ENCODE results near the gene TYSND1. TPM values are rescaled to one million over a fixed set of nuclear protein-coding genes. Genes with fewer than 3 reads are reported as not detected.

Gene TYSND1
- total and polyA plus RNA-seq, 5 donors: 3.9 to 6.4 (median 4.7) TPM

DNA sequence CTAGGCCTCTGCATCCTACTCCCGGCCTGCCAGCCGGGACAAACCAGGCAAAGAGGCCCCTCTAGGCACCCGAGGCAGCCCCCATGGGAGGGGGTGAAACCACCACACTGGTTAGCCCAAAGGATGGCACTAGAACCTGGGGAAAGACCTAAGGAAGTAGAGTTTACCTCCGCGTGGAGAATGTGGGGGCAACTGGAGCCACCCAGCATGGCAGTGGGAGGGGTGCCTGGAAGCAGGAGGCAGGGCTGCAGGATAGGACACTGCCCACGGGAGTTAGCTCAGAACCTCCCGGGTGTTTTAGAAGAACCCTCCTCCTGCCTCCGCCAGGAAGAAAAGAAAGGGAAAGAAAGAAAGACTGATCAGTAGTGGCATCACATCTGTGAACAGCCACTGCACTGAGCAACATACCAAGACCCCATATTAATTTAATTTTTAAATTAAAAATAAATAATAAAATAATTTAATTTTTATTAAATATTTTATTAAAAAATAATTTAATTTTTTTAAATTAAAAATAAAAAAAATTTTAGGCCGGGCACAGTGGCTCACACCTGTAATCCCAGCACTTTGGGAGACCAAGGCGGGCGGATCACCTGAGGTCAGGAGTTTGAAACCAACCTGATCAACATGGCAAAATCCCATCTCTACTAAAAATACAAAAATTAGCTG is 25.1 kb downstream of the TYSND1 start:
- ATAC-seq (no peak), DNase-seq (no peak)
- Histone ChIP-seq H3K27ac (ENCODE audit: low read length) (no peak overlapping the region), H3K9me3 (ENCODE audit: control insufficient read depth, low read length) (no peaks in the 10 kb centered on the region), H3K27me3 (ENCODE audit: control insufficient read depth, insufficient read depth) (no peaks in the 10 kb centered on the region), H3K4me3 (ENCODE audit: low read length) (no peak overlapping the region), H3K4me1 (ENCODE audit: control insufficient read depth, insufficient read depth, low read length) (no peaks in the 10 kb centered on the region)
- intact Hi-C loops (cut with DNase I): no loop called here
- 93% methylated on average over 11 of the region's 11 CpGs for WGBS

DNA sequence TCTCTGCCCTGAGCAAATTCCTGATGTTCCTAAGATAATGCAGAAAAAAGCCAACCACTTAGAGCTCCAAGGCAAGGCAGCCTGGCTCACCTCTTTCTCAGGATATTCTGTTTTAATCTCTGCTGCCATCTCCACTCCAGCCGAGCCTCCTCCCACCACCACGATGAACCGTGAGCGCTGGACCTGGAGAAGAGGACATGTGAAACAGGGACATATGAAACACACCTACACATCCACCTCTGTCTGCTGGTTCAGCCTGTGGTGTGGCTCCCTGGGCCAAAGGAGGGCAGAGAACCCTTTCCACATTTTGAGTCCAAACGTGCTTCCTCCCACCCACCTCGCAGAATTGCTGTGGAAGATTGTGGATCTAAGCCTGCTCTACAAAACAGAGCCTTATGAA is 26.1 kb downstream of the TYSND1 start:
- no peak overlapping the region for H3K4me3 ChIP-seq (ENCODE audit: low read length)
- ATAC-seq: no peak
- no peaks in the 10 kb centered on the region for H3K4me1 ChIP-seq (ENCODE audit: control insufficient read depth, insufficient read depth, low read length)
- no peak for DNase-seq
- 88% methylated on average over 6 of the region's 6 CpGs for WGBS
- intact Hi-C loops (cut with DNase I): no loop called here
- H3K27me3 ChIP-seq (ENCODE audit: control insufficient read depth, insufficient read depth): no peaks in the 10 kb centered on the region
- H3K9me3 ChIP-seq (ENCODE audit: control insufficient read depth, low read length): no peaks in the 10 kb centered on the region
- H3K27ac ChIP-seq (ENCODE audit: low read length): no peak overlapping the region

DNA sequence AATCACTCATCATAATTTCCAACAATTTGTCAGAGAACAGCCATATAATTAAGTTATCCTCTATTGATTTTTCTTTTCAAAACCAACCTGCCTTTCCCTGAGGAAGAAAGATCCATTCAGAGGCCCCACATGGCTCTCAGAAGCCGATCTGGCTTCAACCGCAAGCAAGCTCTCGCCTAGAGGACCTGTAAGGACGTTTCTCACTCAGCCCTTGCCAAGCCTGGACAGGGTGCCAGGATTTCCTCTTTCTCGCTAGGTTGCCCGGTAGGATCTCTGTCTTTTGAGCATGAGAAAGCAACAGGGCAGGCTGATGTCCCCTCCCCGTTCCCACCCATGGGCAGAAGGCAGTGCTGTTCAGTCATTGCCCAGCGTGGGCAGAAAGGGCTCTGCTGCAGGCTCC is 26.9 kb downstream of the TYSND1 start:
- intact Hi-C loops (cut with DNase I): no loop called here
- Histone ChIP-seq H3K27me3 (ENCODE audit: control insufficient read depth, insufficient read depth) (no peaks in the 10 kb centered on the region), H3K4me3 (ENCODE audit: low read length) (no peak overlapping the region), H3K4me1 (ENCODE audit: control insufficient read depth, insufficient read depth, low read length) (no peaks in the 10 kb centered on the region), H3K27ac (ENCODE audit: low read length) (no peak overlapping the region), H3K9me3 (ENCODE audit: control insufficient read depth, low read length) (no peaks in the 10 kb centered on the region)
- no peak for ATAC-seq
- 76% methylated on average over 8 of the region's 8 CpGs for WGBS
- no peak for DNase-seq

DNA sequence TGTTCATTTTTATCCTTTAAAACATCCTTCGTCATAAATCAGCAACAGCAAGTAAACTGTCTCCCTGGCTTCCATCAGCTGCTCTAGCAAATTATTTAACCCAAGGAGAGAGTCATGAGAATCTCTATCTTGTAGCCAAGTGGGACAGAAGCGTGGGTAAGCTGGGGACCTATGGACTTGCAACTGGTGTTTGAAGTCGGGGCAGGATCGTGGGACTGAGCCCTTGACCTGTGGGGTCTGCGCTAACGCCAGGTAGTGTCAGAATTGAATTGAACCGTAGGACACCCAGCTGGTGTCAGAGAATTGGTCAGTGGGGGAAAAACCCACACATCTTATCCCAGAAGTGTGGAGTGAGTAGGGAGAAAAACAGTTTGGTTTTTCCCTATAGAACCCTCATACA is 27.3 kb downstream of the TYSND1 start:
- no peak for ATAC-seq

DNA sequence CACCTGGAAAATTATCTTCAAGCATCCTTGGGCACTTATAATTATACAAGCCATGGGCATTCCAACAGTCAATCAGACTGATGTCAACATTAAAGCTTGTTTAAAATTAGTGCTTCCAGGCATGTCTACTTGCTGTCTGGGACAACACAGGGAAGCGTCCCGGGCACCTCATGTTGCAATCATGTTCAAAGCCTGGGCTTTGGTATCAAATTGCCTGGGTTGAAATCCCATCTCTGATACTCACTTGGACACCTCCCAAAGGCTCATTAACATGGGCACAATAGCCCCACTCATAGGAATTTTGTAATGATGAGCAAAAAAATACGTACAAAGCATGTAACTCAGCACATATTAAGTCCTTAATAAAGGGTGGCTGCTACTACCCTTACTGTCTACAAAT is 28.3 kb downstream of the TYSND1 start:
- no peak for DNase-seq
- Histone ChIP-seq H3K27me3 (ENCODE audit: control insufficient read depth, insufficient read depth) (no peaks in the 10 kb centered on the region), H3K27ac (ENCODE audit: low read length) (no peak overlapping the region), H3K9me3 (ENCODE audit: control insufficient read depth, low read length) (no peaks in the 10 kb centered on the region), H3K4me1 (ENCODE audit: control insufficient read depth, insufficient read depth, low read length) (no peaks in the 10 kb centered on the region), H3K4me3 (ENCODE audit: low read length) (no peak overlapping the region)
- 81% methylated on average over 3 of the region's 3 CpGs for WGBS
- intact Hi-C loops (cut with DNase I): no loop called here
- ATAC-seq: no peak

More for the DNA sequence above, 27.3 kb downstream of the TYSND1 start:
- Histone ChIP-seq H3K27me3 (ENCODE audit: control insufficient read depth, insufficient read depth) (no peaks in the 10 kb centered on the region), H3K27ac (ENCODE audit: low read length) (no peak overlapping the region), H3K4me3 (ENCODE audit: low read length) (no peak overlapping the region), H3K4me1 (ENCODE audit: control insufficient read depth, insufficient read depth, low read length) (no peaks in the 10 kb centered on the region), H3K9me3 (ENCODE audit: control insufficient read depth, low read length) (no peaks in the 10 kb centered on the region)
- 92% methylated on average over 7 of the region's 7 CpGs for whole genome bisulfite sequencing
- DNase-seq: no peak
- intact Hi-C loops (cut with DNase I): no loop called here

DNA sequence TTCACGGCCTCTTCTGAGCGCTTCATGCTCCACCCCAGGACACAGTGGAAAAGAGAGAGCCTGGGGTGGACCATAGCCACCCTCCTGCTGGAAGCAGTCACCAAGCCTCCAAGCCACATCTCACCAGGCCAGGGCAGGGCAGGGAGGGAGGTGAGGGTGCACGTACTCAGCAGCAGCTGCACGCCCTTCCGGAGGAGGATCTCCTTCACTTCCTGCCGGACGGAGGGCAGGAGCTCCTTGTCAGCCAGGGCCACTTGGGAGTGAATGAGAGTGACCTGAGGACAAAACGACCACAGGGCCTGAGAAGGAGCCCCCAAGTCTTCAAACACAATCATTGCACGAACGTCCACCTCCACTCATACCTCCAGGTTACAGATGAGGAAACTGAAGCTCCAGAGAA is 28.9 kb downstream of the TYSND1 start:
- Histone ChIP-seq H3K27me3 (ENCODE audit: control insufficient read depth, insufficient read depth) (no peaks in the 10 kb centered on the region), H3K4me3 (ENCODE audit: low read length) (no peak overlapping the region), H3K27ac (ENCODE audit: low read length) (no peak overlapping the region), H3K9me3 (ENCODE audit: control insufficient read depth, low read length) (no peaks in the 10 kb centered on the region), H3K4me1 (ENCODE audit: control insufficient read depth, insufficient read depth, low read length) (no peaks in the 10 kb centered on the region)
- intact Hi-C loops (cut with DNase I): no loop called here
- DNase-seq (no peak), ATAC-seq (peak in 1 of 2 donors; percentile 34)
- WGBS: 79% methylated on average over 10 of the region's 10 CpGs

DNA sequence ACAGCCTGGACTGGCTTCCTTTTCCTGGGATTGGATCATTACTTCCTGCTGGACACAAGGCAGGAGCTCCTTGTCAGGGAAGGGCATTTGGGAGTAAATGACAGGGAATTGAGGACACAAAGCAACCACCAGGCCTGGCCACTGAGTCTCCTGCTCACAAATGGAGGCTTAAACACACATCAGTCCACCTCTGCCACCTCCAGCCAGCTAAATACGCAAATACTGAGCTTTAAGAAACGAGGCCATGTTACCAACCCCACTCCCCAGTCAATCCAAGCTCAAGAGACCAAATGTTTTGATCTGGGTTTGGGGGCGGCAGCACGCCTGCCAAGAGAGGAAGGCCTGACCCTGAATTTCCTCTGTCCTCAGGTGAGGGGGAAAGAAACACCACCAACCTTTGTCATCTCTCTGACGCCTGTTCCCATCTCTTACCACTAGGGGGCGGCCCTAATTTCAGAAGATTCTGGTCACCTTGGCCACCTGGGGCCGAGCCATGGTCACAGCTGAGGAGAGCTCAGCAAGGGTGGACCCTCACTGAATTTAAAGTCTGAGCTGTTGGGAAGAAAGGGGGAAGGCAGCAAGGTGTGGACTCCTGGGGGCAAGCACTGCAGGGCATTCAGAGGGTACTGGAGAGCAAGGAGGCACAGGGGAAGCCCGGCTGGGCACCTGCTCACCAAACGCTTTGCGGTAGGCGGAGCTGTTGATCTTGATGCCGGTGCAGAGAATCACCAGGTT is 30.4 kb downstream of the TYSND1 start:
- ATAC-seq (peak; percentile 12 to 47), DNase-seq (peak in 2 of 3 donors; percentile 41 to 74)
- intact Hi-C loops (cut with DNase I): no loop called here
- no peaks in the 10 kb centered on the region for H3K27me3 ChIP-seq (ENCODE audit: control insufficient read depth, insufficient read depth)
- no peak overlapping the region for H3K27ac ChIP-seq (ENCODE audit: low read length)
- H3K4me3 ChIP-seq (ENCODE audit: low read length): no peak overlapping the region
- no peaks in the 10 kb centered on the region for H3K4me1 ChIP-seq (ENCODE audit: control insufficient read depth, insufficient read depth, low read length)
- no peaks in the 10 kb centered on the region for H3K9me3 ChIP-seq (ENCODE audit: control insufficient read depth, low read length)
- WGBS: 54% methylated on average over 12 of the region's 12 CpGs

DNA sequence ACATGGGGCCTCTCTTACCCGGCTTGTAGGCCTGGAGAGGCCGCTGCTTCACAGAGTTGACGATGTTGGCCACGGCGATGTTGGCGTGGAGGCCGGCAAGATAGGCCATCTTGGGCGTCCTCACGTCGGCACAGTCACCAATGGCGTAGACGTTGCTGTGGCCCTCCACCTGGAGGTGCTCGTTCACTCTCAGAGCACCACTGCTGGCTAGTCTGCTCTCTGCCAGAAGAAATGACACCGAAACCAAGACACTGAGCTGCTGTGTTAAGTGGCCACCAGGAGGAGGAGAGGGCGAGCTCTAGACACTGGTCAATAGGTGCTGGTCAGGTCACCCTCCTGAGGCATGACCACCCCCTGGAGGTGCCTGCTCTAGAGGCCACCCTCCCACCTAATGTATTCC is 31.6 kb downstream of the TYSND1 start:
- no peak overlapping the region for H3K4me3 ChIP-seq (ENCODE audit: low read length)
- H3K4me1 ChIP-seq (ENCODE audit: control insufficient read depth, insufficient read depth, low read length): no peaks in the 10 kb centered on the region
- ATAC-seq (no peak), DNase-seq (no peak)
- H3K27ac ChIP-seq (ENCODE audit: low read length): no peak overlapping the region
- 97% methylated on average over 15 of the region's 15 CpGs for WGBS
- intact Hi-C loops (cut with DNase I): no loop called here
- no peaks in the 10 kb centered on the region for H3K27me3 ChIP-seq (ENCODE audit: control insufficient read depth, insufficient read depth)
- H3K9me3 ChIP-seq (ENCODE audit: control insufficient read depth, low read length): no peaks in the 10 kb centered on the region

DNA sequence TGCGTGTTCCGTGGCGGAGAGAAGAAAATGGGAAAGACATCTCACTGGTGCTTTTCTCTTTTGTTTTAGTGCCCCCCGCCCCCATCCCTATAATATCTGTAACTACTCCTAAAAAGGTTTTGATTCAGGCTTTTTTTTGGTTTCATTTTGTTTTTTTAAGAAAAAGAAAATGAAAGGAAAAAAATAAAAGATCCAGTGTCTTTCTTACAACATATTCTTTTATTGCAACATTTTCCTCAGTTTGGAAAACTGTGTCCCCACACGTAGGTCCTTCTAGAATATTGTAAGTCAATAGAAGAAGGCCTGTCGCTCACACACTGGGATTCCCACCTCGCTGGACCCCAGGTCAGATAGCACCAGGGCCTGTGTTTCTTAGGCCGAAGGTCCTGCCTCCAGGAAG is 34.4 kb downstream of the TYSND1 start:
- H3K27ac ChIP-seq (ENCODE audit: low read length): no peak overlapping the region
- intact Hi-C loops (cut with DNase I): no loop called here
- H3K9me3 ChIP-seq (ENCODE audit: control insufficient read depth, low read length): no peaks in the 10 kb centered on the region
- DNase-seq: no peak
- ATAC-seq: no peak
- no peaks in the 10 kb centered on the region for H3K27me3 ChIP-seq (ENCODE audit: control insufficient read depth, insufficient read depth)
- H3K4me1 ChIP-seq (ENCODE audit: control insufficient read depth, insufficient read depth, low read length): no peaks in the 10 kb centered on the region
- 89% methylated on average over 8 of the region's 8 CpGs for WGBS
- H3K4me3 ChIP-seq (ENCODE audit: low read length): no peak overlapping the region

DNA sequence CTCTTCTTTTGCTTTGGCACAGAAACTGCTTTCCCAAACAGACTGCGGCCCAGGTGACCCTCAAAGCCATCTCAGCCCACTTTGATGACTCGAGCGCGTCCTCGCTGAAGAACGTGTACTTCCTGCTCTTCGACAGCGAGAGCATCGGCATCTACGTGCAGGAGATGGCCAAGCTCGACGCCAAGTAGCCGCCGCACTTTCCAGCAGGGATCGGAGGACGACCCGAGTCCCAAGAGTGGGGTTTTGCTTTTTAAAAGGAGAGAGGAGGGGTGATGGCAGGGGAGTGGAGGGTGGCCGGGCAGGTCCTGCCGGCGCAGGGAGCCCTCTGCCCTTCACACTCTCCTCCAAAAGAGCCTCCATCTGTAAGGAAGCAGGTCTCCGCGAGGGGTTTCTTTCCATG is 35.0 kb downstream of the TYSND1 start:
- Histone ChIP-seq H3K4me3 (ENCODE audit: low read length) (no peak overlapping the region), H3K4me1 (ENCODE audit: control insufficient read depth, insufficient read depth, low read length) (no peaks in the 10 kb centered on the region), H3K27ac (ENCODE audit: low read length) (no peak overlapping the region), H3K9me3 (ENCODE audit: control insufficient read depth, low read length) (no peaks in the 10 kb centered on the region), H3K27me3 (ENCODE audit: control insufficient read depth, insufficient read depth) (no peaks in the 10 kb centered on the region)
- intact Hi-C loops (cut with DNase I): no loop called here
- WGBS: 93% methylated on average over 22 of the region's 22 CpGs
- ATAC-seq (no peak), DNase-seq (no peak)

DNA sequence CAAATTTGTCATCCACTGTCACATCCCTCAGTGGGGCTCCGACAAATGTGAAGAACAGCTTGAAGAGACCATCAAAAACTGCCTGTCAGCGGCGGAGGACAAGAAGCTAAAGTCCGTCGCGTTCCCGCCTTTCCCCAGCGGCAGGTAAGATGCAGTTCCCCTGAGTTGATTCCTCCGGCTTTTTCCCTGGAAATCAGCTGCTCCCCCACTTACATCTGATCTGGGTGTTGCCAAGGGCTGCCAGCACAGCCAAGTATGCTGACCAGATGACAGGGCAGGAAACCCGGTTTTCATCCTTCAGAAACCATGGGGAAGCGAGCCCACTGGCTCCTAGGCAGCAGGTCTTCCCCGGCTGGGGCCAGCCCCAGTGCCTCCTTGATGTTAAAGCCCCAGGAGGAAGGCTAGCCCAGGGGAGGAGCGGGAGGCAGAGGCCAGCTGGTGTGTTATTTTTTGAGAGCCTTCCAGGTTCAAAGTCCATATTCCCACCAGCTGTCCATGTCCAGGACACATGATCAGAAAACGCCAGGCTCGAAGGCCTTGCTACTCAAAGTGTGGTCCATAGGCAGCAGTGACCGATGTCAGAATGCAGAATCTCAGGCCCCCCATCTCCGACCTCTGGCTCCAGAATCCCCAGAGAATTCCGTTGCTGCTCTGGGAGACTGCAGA is 37.3 kb downstream of the TYSND1 start:
- Histone ChIP-seq H3K4me1 (ENCODE audit: control insufficient read depth, insufficient read depth, low read length) (no peaks in the 10 kb centered on the region), H3K27me3 (ENCODE audit: control insufficient read depth, insufficient read depth) (no peaks in the 10 kb centered on the region), H3K27ac (ENCODE audit: low read length) (no peak overlapping the region), H3K9me3 (ENCODE audit: control insufficient read depth, low read length) (no peaks in the 10 kb centered on the region), H3K4me3 (ENCODE audit: low read length) (no peak overlapping the region)
- 88% methylated on average over 18 of the region's 18 CpGs for WGBS
- ATAC-seq (no peak), DNase-seq (no peak)
- intact Hi-C loops (cut with DNase I): no loop called here

All from right cardiac atrium (tissue), 5 donors.